Measurements from ENCODE around the gene MEIOSIN. TPM values are rescaled to one million over a fixed set of nuclear protein-coding genes. Genes with fewer than 3 reads are reported as not detected.
A peak's percentile ranks its signal among the peaks of the same experiment; 100 is the strongest.

Gene MEIOSIN
- total RNA-seq, 1 experiment from 2014 or later = not detected

DNA sequence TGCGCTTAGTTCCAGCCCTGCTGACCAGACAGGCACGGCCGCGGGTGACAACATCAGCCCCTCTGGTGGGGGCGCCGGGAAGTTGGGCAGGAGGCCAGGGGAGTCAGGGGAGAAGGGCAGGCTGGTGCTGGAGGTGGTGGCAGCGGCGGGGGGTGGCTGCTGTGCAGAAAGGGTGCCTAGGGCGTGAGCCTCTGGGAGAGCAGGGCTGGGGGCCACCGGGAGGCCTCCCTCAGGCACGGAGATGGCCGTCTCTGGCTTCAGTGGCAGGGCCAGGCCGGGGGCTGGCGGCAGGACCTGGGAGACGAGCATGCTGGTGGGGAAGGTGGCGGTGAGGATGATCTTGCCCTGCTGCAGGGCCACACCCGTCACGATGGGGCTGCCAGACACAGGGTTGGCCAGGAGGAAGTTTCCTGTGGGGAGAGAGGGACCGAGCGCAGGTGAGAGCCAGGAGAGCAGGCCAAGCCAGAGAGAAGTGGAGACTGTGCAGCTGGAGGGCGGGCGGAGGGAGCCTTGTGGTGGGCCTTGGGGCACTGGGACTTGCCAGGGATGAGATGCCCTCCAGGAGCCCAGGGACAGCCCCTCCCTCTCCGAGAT lies 32.6 kb downstream of the MEIOSIN start:
- Histone ChIP-seq H3F3A (ENCODE audit: insufficient read depth, low read depth) (peaks cover 33% of the 10 kb centered on the region; the same call in 1 of the 2 replicates), H3K4me1 (replicated peaks; ENCODE audit: insufficient read depth) (peaks cover 15% of the 10 kb centered on the region), H3K27ac (no peak overlapping the region), H3K9me3 (ENCODE audit: insufficient read depth, low read depth) (no peaks in the 10 kb centered on the region), H3K27me3 (ENCODE audit: insufficient read depth, low read depth) (no peaks in the 10 kb centered on the region), H3K4me2 (no peak overlapping the region), H3K79me2 (ENCODE audit: low read depth) (no peaks in the 10 kb centered on the region), H4K20me1 (ENCODE audit: insufficient read depth) (no peaks in the 10 kb centered on the region), H2AFZ (no peak overlapping the region), H3K9me2 (ENCODE audit: insufficient read depth) (no peaks in the 10 kb centered on the region), H3K36me3 (ENCODE audit: low read depth) (no peaks in the 10 kb centered on the region), H3K4me3 (no peak overlapping the region)
- intact Hi-C loops (cut with micrococcal nuclease; ENCODE audit: unreplicated experiment) = loop anchor here (5.0 kb wide), 2 partner anchors 117 to 343 kb away; partner anchors contain the start of gene ERCC1
- CTCF ChIA-PET = no interaction called here
- TF ChIP-seq CTCF (conservative IDR thresholded peaks at IDR 0.05) = no peak
- DNase-seq = no peak
- no TSS peak for BruUV-seq (replicated peaks)
- POLR2A ChIA-PET (ENCODE audit: unreplicated experiment) = no interaction called here

DNA sequence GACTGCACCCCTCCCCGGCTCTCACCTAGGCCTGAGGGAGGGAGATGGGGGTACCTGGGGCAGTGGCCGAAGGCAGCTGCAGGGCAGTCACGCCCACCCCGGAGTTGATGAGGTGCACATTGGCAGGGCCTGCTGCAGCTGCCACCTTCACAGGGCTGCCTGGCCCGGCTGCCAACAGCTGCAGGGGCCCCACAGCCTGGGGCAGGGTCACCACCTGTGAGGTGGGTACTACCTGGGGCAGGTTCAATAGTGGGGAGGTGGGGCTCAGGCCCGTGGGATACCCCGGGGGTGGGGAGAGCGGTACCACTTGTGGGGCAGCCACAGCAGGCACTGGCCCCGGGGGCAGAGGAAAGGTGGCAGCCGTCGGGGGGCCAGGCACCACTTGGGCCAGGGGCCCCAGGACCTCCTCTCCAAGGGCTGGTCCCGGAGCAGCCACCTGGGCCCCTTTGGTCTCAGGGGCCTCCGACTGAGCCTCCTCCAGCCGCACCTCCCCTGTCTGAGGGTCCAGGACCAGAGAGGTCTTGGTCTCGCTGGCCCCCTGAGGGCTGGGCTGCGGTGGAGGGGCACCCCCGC lies 33.1 kb downstream of the MEIOSIN start:
- Histone ChIP-seq H3K4me2 (peak overlapping the region; percentile 100), H3K36me3 (ENCODE audit: low read depth) (no peaks in the 10 kb centered on the region), H3K4me1 (replicated peaks; ENCODE audit: insufficient read depth) (peaks cover 17% of the 10 kb centered on the region), H3K9me2 (ENCODE audit: insufficient read depth) (no peaks in the 10 kb centered on the region), H3K9me3 (ENCODE audit: insufficient read depth, low read depth) (no peaks in the 10 kb centered on the region), H4K20me1 (ENCODE audit: insufficient read depth) (no peaks in the 10 kb centered on the region), H3K27me3 (ENCODE audit: insufficient read depth, low read depth) (no peaks in the 10 kb centered on the region), H3F3A (ENCODE audit: insufficient read depth, low read depth) (peaks cover 38% of the 10 kb centered on the region; the same call in 1 of the 2 replicates), H3K27ac (no peak overlapping the region), H3K79me2 (ENCODE audit: low read depth) (no peaks in the 10 kb centered on the region), H2AFZ (no peak overlapping the region), H3K4me3 (peak overlapping the region; percentile 97; the same call in 1 of the 2 replicates)
- POLR2A ChIA-PET (ENCODE audit: unreplicated experiment) = interaction anchor here (1.6 kb wide), 1 partner anchor 74 kb away, joined by 13 read pairs; the partner anchor contains the start of genes QPCTL and SNRPD2
- BruUV-seq (replicated peaks) = no TSS peak
- intact Hi-C loops (cut with micrococcal nuclease; ENCODE audit: unreplicated experiment) = loop anchor here (5.0 kb wide), 2 partner anchors 116 to 344 kb away; partner anchors contain the start of gene ERCC1
- CTCF ChIA-PET = interaction anchor here (0.6 kb wide), 1 partner anchor 25 kb away, joined by 6 read pairs; no protein-coding TSS in a partner anchor
- no peak for TF ChIP-seq CTCF (conservative IDR thresholded peaks at IDR 0.05)
- TF ChIP-seq EZH2 (IDR thresholded peaks at IDR 0.05; ENCODE audit: low read depth) = no peak
- DNase-seq = no peak

GRCh38 chr19:45766869-45767346 lies 33.7 kb downstream of the MEIOSIN start:
- H3K9me2 ChIP-seq (ENCODE audit: insufficient read depth) = no peaks in the 10 kb centered on the region
- no peaks in the 10 kb centered on the region for H3K79me2 ChIP-seq (ENCODE audit: low read depth)
- peaks cover 43% of the 10 kb centered on the region; the same call in 1 of the 2 replicates for H3F3A ChIP-seq (ENCODE audit: insufficient read depth, low read depth)
- H3K27ac ChIP-seq = peak overlapping the region; percentile 20; the same call in 1 of the 2 replicates
- CTCF ChIA-PET = interaction anchor here (0.6 kb wide), 2 partner anchors 25 to 96 kb away, joined by 6 read pairs; partner anchors contain the start of gene SYMPK
- no peaks in the 10 kb centered on the region for H3K27me3 ChIP-seq (ENCODE audit: insufficient read depth, low read depth)
- peak in 1 of 2 experiments; percentile 19 for DNase-seq
- H3K36me3 ChIP-seq (ENCODE audit: low read depth) = no peaks in the 10 kb centered on the region
- H2AFZ ChIP-seq = peak overlapping the region; percentile 71; the same call in 1 of the 2 replicates
- peak overlapping the region; percentile 97 for H3K4me3 ChIP-seq
- no peaks in the 10 kb centered on the region for H4K20me1 ChIP-seq (ENCODE audit: insufficient read depth)
- intact Hi-C loops (cut with micrococcal nuclease; ENCODE audit: unreplicated experiment) = loop anchor here (5.0 kb wide), 2 partner anchors 115 to 345 kb away; partner anchors contain the start of gene ERCC1
- TSS peak; percentile 47 for BruUV-seq (replicated peaks)
- no peaks in the 10 kb centered on the region for H3K9me3 ChIP-seq (ENCODE audit: insufficient read depth, low read depth)
- H3K4me1 ChIP-seq (replicated peaks; ENCODE audit: insufficient read depth) = peaks cover 17% of the 10 kb centered on the region
- TF ChIP-seq EZH2 (IDR thresholded peaks at IDR 0.05; ENCODE audit: low read depth) = no peak
- TF ChIP-seq CTCF (conservative IDR thresholded peaks at IDR 0.05) = no peak
- H3K4me2 ChIP-seq = peak overlapping the region; percentile 100
- POLR2A ChIA-PET (ENCODE audit: unreplicated experiment) = interaction anchor here (0.9 to 1.6 kb wide), 4 partner anchors 49 to 96 kb away, joined by 5 to 13 read pairs (median 8); partner anchors contain the start of genes QPCTL and SNRPD2

All from PC-9 (cell line).